HG02571 (cell line): ENCODE measurements around the gene TOMM22.

Experiments used
- ATAC-seq: cut with Tn5 transposase; IDR thresholded peaks from one replicate; pipeline ENCODE4 v1.9.1; 2021; ENCODE audit warnings: mild to moderate bottlenecking, moderate library complexity; ENCODE audit not compliant: unreplicated experiment

TOMM22 gene

DNA sequence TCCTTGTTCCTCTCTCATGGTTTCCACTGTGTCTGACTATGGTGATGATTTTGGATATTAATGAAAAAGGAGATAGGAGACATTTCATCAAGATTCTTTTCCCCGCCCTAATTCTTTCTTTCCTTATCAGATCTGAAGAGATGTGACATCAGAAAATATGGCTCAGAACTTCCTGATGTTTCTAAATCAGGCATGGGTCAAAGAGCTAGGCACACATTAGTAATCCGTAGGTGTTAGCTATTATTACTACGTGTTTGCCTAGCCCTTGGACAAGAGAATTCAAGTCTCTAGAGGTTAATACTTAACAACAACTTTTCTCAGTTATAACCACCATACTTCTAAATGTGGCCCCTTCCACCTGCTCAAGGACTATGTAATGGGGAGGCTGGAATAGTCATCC lies 13.2 kb downstream of the TOMM22 start:
- no peak for ATAC-seq

DNA sequence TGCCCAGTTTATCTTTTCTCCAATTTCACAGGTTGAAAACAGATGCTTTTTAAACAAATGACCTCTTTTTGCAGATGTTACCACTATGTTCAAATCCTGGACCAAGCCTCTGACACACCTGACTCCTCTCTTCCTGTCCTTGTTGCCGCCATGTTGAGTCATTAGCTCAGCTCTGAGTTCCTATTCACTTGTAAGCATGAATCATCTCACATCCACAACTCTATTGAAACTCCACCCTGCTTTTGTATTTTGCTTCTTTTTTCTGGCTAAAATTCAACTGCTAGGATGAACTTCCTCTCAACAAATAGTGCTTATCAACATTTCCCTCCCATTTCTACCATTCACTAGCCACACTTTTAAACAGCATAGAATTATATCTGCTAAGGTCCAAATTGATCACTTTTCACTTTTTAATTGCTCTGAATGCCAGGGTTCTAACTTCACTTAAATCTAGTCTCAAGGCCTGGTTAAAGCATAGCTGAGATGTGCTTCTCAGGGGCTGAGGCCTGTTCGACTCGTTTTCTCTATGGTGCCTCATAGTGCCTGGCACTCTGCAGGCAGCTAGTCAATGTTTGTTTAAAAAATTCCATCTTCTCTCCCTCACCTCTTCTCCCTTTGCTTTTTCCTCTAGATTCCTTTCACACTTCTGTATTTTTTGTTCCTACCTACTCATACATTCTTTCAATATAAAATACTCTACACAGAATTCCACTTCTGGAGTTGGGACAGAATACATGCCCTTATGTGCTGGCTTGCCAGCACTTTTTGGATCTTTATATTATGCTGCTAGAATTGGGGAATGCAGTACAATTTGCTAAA lies 15.1 kb downstream of the TOMM22 start:
- ATAC-seq, result no peak

DNA sequence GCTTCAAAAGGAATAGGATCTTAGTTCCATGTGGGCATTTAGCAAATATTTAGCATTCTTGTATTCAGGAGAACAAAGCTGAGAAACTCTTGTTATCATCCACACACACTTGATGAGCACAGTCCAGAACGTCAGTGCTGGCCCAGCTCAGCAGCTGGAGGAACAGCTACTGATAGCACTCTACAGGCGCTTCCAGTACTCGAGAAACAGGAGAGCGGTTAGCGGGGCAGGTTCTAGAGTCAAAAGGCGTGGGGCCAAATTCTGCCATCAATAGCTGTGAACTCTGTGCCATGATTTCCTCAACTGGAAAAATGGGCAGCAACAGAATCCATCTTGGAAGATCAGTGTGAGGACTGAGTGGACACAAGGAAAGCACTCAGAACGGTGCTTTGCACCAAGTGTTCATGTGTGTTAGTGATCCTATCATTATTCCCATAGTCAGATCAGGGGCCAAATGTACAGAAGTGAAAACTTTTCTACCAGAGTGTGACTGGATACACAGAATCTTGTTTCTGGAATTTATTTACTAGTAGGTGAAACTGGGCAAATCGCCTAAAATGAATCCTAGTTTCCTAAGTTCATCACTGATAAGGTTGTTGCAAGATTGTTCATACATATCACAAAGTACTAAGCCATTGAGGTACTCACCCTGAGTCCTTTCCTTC lies 15.8 kb downstream of the TOMM22 start:
- no peak for ATAC-seq

DNA sequence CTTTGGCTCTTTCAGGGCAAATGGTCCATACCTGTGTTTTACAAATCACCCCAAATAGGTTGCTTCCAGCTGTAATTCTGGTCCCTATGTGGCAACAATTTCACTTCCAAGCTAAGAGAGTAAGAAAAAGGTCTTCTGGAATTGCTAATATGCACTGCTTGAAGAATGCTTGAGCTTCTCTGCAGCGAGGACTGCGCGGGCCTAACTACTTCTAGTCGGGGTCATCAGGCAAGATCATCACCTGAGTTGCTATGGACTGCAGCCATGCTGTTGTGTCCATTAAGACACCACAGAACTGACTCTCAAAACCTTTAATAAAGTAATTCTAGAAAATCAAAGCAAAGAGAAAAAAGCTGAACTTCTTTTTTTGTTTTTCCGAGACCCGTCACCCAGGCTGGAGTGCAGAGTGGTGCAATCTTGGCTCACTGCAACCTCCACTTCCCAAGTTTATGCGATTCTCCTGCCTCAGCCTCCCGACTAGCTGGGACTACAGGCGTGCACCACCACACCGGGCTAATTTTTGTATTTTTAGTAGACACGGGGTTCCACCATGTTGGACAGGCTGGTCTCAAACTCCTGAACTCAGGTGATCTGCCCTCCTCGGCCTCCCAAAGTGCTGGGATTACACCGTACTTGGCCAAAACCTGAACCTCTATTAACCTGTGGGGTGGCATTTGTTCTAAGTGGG lies 16.8 kb downstream of the TOMM22 start:
- no peak for ATAC-seq

DNA sequence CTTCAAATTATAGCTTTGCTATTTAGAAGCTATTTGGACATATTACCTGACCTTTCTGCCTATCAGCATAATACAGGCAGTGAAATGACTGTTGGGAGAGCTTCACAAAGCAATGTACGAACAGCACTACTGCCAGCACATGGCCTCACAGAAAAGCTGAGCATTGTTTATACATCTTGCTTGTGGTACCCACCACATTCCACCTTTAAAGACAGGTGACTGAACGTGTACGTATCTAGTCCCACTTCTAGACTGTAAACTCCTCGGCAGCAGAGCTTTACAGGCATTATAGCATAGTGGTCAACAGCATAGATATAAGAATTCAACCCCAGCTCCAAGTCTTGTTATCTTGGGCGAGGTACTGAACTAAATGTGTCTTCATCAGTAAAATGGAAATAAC lies 17.4 kb downstream of the TOMM22 start:
- no peak for ATAC-seq

DNA sequence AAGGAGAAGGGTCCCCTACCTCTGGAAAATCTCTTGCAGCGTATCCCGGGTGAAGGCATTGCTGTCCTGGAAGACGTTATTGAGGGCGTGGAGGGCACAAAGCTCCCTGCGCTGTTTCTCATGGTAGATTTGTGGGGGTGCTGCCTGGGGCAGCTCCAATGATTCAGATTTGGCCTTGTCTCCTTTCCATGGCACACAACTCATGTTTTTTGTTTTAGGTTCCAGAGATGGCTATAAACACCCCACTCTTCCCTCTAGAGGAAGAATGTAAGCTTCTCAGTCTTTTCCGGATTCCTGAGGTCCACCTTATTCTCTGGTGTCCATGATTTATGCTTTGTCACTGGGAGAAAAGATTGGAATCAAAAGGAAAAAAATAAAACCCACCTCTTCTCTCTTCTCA lies 18.0 kb downstream of the TOMM22 start:
- ATAC-seq, result no peak

DNA sequence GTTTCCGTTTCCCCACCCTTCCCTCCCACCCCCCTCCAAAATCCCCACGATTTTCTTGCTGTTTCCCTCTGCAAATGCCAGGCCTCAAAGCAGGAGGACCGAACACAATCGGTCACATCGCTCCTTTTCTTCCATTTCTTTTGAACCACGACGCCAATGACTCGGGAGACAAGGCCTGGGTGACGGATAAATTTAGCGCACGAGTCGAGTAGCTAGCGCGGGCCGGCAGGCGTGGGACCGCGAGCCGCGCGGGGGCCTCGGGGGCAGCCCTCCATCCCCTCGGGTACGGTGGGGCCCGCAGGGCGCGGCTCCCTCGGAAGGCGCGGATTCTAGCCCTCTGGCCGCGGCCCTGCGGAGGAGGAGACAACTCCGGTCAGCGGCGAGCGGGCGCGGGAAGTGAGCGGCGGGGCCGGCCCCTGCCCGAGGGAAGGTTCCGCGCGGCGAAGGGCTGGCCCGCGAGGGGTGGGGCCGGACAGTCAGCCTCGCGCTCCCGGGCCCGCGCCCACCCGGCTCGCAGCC lies 18.6 kb downstream of the TOMM22 start:
- peak; percentile 7 for ATAC-seq

DNA sequence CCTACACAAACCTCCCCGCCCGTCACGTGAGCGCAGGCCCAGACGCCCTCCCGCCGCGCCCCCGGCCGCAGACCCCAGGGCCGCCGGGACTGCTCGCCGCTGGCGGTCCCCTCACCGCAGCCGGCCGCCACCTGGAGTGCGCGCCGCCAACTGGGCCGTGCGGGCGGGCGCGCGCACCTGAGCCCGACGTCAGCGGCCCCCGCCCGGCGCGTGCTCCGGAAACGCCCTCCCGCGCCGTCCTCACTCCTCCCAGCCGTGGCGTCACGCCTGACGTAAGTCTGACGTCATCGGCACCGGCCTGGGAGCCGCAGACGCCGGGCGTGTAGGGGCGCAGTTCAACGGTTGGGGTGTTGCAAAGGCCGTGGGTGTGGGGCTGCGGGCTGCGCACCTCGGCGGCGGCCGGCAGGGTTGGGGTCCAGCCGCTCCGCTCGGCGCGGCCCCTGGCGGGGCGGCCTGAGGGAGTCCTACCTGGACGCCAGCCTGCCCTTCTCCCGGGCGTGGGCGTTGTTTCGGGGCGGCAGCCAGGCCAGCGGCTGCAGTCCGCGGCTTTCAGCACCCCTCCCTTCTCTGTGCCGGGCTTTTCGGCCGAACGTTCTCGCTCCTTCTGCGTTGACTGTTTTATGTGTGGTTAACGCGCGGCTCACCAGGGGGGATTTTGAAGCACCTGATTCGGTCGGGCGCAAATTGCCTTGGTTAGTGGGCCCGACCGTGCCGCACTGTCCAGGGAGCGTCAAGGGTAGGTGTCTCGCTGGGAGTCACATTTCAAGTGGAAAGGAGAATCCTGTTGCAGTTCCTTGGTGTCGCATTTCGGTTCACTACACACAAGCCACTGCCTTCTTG lies 19.3 kb downstream of the TOMM22 start, which contains the start of gene JOSD1:
Gene JOSD1 (minus strand): TSS at position 155 of the 840 bp plus-strand sequence. CDS start 956 bp downstream, outside the sequence.
- ATAC-seq, result peak; percentile 28

DNA sequence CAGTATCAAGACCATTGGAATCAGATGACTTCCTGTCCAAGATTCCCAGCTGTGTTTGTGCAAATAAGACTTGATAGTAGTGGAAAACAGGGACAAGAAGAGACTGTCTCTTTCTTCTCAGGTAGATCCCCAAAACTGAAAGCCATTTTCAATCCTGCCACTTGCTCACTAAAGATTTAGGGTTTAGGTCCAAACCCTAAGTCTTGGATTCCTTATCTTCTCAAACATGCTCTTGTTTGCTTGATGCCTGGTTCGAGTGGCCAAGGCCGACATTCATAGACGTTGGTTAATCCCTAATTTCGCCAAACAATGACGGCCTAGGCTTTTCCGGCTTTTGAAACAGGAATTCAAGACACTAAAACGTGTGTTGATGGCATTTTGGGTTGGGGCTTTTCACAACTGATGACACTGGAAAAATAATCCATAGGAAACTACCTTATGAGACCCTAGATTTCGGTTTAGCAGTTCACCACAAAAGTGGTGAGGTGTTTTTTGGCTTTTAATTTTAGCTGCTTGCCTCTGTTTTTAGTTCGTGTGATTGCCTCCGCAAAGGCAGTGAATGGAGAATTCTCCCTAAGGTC lies 23.0 kb downstream of the TOMM22 start:
- no peak for ATAC-seq

DNA sequence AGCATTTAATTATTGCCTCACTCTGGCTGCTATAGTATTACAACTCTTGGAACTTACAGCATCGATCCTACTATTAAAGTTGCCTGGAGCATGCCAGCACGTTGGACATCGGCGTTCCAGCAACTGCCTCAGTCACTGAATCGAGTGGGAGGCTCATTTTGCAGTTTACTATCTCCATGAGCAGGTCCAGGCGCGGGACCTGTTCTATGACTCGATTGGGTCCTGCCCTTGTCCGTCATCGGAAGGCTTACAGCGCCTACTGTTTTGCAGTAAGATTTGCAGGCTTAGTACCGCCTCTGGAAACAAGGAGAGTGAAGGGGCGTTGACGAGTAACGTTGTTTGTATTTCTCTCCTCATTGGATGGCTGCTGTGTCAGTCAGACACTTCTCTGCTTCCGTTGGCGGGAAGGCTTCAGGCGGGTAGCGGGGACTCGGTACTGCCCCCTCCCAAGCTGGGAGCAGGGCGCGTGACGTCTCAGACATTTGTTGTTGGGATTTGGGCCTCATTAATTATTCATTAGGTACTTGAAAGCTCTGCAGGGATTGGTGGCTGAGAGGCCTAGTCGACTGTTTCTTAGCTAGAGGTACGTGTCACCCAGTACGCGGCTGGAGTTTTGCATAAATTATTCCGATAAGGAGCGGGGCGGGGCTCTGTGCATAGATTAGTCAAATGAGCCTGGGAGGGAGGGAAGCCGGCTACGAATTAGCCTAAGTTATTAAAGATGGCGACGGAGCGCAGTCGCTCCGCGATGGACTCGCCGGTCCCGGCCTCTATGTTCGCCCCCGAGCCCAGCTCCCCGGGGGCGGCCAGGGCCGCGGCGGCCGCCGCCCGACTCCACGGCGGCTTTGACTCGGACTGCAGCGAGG lies 23.7 kb downstream of the TOMM22 start, which contains the start of gene GTPBP1:
Gene GTPBP1 (plus strand): TSS at position 710 of the 866 bp plus-strand sequence. CDS start 12 bp downstream, at position 722.
- peak; percentile 71 for ATAC-seq

DNA sequence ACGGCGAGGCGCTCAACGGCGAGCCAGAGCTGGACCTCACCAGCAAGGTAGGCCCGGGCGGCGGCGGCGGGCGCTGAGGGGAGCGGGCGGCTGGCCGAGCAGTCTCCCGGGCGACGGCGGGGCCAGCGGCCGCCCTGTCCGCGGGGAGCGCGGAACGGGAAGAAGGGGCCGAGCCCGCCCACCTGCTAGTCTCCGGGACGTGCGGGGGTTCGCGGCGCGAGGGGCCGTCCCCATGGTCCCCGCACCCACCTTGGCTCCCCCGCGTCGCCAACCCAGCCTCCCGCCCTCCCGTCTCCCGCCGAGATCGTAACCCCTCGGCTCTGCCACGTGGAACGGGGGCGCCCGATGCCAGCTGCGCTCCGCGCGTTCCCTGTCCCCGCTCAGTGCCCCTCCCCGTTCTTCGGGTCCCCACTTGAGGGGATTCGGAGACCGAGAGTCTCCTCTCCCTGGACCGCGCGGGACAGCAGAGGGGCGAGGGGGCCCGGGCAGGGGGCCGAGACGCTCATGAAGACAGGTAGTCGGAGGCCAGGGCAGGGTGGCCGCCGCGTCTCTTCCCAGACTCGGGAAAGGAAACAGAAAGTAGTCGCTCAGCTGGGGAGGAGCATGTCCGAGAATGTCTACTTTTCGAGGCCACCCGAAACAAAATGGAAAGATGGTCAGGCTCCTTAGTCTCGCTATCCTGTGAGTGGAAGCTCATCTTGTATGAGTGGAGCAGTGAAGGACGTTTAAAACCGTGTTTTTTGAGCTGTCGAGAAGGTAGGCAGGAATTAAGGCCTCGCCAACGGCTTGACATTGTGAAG lies 24.5 kb downstream of the TOMM22 start:
- ATAC-seq, result peak; percentile 1

DNA sequence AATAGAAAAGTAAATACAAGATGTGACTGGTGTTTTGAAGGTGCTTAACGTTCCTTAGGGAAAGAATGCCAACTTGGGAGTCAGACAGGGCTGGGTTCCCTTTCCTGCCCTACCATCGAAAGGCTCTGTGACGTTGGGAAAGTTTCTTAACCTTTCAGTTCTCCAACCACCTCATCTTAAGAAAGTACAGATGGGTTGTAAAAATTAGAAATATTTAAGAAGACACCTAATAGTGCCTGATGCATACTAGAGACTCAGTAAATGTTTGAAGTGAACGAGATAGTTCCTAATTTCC lies 25.1 kb downstream of the TOMM22 start:
- ATAC-seq, result no peak

DNA sequence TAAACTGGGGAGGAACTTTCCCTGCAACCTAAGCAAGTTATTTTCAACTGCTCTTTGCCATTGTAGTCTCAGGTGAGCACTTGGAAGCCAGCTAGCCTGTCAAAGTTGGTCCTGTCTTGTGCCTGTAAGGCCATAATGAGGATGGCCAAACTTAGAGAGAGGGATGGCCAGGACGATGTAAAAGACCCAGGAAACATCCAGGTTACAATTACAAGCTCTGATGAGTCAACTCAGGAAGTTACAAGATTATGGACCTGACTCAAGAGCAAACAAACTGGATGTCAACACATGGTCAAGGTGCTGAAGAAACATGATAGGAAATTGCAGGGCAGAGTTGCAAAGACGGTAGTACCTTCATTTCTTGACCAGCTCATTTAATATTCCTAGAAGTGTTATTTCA lies 25.6 kb downstream of the TOMM22 start:
- no peak for ATAC-seq

DNA sequence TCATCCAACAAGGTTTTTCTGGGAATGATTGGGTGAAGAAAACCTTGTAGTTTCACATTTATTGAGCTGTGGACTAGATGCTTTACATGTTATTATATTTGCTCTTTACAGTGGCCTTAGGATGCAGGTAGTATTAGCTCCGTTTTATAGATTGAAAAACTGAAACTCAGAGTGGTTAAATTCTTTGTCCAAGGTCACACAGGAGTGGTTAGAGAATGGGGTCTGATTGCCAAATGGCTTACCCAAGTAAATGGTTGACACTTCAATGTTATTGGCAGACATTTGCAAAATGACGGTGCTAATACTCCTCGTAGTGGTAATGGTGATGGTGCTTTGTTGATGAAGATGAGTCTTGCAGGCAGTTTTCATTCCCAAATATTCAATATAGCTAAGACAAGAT lies 26.2 kb downstream of the TOMM22 start:
- ATAC-seq, result no peak

DNA sequence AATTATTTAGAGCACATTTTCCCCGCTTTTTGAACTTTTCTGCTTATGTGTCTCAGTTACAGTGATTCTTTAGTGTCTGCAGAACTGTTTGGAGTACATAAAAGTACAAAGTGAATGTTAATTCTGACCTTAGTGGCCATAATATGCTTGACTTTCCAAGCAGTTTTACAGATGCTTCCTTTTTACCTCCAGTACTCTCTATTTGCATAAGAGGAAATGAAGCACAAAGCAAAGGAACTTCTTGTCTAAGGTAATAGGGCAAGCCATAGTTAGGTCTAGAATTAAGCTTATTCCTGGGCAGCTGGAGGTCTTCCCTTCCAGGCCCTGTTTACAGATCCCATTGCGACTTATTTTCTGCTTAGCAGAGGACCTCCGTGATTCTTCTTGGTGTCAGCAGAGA lies 27.5 kb downstream of the TOMM22 start:
- ATAC-seq, result no peak

DNA sequence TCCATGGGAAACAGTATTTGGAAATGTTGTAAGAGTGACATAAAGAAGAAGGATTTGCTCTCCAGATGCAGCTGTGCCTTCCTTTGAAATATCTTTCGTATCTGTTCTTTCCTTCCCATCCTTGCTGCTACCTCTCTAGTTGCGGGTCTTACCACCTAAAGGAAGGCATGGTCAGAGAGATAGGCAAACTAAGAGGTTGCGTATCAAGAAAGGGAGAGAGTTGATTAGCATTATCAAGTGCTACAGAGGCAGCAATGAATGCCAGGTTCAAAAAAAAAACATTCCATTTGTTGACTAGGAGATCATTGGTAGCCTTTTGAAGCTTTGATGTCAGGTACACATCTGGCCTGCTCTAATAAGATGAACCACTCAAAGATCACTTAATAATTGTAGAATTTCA lies 28.6 kb downstream of the TOMM22 start:
- ATAC-seq, result no peak

DNA sequence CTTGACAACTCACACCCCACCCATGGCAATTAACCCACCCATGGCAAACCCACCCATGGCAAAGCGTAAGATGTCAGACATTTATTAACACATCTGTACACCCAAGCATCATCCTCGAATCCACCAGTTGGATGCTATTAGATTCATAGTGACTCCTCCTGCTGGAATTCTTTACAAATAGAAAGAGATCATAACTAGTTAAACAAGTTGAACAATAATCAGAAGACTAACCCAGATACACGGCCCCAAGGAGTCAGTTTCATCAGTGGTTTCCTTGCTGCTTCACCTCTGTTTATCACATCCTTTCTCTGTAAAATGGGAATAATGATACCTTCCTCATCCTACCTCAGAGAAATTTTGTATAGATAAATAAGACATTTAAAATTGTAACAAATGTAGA lies 29.1 kb downstream of the TOMM22 start:
- no peak for ATAC-seq

DNA sequence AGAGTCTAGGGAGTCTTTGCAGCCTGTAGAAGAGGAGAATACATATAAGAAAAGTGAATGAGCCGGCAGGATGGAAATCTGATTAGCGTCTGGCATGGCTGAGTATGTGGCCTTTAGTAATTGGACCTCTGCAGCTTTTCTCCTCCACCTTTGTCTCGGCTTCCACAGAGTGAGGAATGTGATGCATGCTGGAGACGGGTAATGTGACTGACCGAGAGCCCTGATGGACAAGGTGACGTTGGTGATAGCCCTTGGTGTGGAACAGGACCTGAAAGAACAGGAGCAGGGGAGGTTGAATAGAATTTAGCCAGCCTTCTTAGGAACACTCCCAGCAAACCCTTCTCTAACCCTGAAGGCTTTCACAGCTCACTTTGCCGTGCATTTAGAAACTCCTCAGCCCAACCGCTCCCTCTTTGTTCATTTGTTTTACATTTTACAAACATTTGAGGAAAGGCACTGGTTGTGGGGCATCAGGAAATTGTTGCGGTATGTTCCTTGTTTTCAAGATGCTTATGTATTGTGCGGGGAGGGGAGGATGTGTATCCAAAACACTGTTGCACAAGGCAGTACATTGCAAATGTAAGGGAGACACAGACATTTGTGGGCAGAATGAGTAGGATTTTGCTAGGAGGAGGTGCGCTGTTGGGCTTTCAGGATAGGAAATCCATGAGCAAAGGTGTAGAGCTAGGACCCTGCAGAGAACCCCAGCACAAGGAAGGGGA lies 30.9 kb downstream of the TOMM22 start:
- no peak for ATAC-seq
